Transverse colon (tissue), 4 donors: ENCODE results near the gene TNRC6C.

Source experiments
- EP300 ChIP-seq: sonication (generic); formaldehyde crosslinking; IDR thresholded peaks from one replicate; pipeline ENCODE4 v1.6.1; 2017; ENCODE audit warnings: antibody characterized with exemption, low read depth
- POLR2AphosphoS5 ChIP-seq, 3 donors: sonication (generic); formaldehyde crosslinking; IDR thresholded peaks; one replicate each; pipeline ENCODE4 v1.6.1; 2016; ENCODE audit warnings: antibody characterized with exemption in 3 of 3
- TF ChIP-seq, protein P1 (sequence below), 5 experiments: fragments of 200-600 bp in 3 of 5; fragments of 450-650 bp in 2 of 5; sonication (generic) in 3 of 5; IDR thresholded peaks; 1 replicate in 2 of 5; 2 replicates in 3 of 5; pipeline ENCODE4 v1.5.1; 2016 to 2017; ENCODE audit warnings: antibody characterized with exemption in 5 of 5, inconsistent platforms in 3 of 5, mild to moderate bottlenecking in 2 of 5, moderate library complexity in 1 of 5

DNA sequence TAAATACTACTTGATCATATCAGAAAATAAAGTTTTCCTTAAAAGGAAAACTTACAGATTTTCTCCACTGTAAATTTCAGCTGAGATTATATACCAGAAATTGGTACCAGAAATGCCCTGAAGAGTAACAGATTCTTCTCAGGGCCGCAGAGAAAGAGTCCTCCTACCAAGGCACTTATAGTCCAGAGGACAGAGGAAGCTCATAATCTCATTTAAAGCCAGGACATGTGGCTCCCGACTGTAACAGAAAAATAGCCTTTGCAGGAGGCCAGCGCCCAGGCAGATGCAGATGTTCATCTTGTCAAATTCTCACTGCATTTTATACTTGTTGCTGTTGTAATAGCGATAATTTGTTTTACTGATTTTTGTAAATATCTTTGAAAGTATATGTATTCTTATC, 43.7 kb downstream of the TNRC6C start:
- no peak for TF ChIP-seq EP300
- TF ChIP-seq, protein P1, sequence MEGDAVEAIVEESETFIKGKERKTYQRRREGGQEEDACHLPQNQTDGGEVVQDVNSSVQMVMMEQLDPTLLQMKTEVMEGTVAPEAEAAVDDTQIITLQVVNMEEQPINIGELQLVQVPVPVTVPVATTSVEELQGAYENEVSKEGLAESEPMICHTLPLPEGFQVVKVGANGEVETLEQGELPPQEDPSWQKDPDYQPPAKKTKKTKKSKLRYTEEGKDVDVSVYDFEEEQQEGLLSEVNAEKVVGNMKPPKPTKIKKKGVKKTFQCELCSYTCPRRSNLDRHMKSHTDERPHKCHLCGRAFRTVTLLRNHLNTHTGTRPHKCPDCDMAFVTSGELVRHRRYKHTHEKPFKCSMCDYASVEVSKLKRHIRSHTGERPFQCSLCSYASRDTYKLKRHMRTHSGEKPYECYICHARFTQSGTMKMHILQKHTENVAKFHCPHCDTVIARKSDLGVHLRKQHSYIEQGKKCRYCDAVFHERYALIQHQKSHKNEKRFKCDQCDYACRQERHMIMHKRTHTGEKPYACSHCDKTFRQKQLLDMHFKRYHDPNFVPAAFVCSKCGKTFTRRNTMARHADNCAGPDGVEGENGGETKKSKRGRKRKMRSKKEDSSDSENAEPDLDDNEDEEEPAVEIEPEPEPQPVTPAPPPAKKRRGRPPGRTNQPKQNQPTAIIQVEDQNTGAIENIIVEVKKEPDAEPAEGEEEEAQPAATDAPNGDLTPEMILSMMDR (IDR thresholded peaks at IDR 0.05) = no peak
- TF ChIP-seq POLR2AphosphoS5 (IDR thresholded peaks at IDR 0.05) = no peak
